AG09319 (cell line): ENCODE results near the gene TMEM59L.

Experiments
- DNase-seq: peaks from one replicate; pipeline ENCODE4 v3.0.0-alpha.2; 2010; ENCODE audit warnings: low read depth; ENCODE audit errors: extremely low read depth
- TF ChIP-seq, protein P1 (sequence below): IDR thresholded peaks from 2 replicates; pipeline ENCODE4 v1.5.1; 2011; ENCODE audit warnings: low read depth, mild to moderate bottlenecking, inconsistent platforms, low read length, moderate library complexity

The TMEM59L gene

GRCh38 chr19:18612772-18613588 lies at the start of gene TMEM59L:
TMEM59L (plus strand) TSS chr19:18612870; CDS start chr19:18612959, 89 bp downstream.
- DNase-seq: no peak
- TF ChIP-seq, protein P1, sequence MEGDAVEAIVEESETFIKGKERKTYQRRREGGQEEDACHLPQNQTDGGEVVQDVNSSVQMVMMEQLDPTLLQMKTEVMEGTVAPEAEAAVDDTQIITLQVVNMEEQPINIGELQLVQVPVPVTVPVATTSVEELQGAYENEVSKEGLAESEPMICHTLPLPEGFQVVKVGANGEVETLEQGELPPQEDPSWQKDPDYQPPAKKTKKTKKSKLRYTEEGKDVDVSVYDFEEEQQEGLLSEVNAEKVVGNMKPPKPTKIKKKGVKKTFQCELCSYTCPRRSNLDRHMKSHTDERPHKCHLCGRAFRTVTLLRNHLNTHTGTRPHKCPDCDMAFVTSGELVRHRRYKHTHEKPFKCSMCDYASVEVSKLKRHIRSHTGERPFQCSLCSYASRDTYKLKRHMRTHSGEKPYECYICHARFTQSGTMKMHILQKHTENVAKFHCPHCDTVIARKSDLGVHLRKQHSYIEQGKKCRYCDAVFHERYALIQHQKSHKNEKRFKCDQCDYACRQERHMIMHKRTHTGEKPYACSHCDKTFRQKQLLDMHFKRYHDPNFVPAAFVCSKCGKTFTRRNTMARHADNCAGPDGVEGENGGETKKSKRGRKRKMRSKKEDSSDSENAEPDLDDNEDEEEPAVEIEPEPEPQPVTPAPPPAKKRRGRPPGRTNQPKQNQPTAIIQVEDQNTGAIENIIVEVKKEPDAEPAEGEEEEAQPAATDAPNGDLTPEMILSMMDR: no peak

DNA sequence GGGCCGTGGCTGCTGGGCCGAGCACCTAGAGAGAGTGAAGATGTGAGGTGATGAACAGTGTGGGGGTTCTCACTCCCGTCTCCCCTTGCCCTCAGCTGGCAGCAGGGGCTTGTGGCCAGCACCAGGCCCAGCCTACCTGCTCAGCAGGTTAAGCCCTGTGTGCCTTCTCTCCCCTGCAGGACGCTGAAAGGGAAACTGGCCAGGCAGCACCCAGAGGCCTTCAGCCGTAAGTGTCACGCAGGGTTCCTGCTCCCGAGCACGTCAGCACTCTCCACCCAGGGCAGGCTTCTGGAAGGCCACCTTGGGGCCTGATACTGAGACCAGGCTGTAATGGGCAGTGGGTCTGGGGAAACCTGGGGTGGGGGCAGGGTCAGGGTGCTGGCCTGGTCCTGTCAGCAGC lies 45.7 kb upstream of the TMEM59L start:
- TF ChIP-seq, protein P1: no peak
- DNase-seq: no peak

DNA sequence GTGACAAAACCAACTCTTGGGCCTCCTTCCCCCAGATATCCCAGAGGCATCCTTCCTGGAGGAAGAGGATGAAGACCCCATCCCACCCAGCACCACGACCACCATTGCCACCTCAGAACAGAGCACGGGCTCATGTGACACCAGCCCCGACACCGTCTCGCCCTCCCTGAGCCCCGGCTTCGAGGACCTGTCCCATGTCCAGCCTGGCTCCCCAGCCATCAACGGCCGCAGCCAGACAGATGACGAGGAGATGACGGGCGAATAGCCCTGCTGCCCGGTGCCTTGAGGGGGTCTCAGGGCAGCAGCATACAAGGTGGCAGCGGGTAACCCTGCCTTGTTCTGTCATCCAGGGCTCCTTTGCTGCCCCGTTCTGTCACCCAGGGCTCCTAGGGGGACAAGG lies 44.3 kb upstream of the TMEM59L start:
- DNase-seq: no peak
- TF ChIP-seq, protein P1: no peak

DNA sequence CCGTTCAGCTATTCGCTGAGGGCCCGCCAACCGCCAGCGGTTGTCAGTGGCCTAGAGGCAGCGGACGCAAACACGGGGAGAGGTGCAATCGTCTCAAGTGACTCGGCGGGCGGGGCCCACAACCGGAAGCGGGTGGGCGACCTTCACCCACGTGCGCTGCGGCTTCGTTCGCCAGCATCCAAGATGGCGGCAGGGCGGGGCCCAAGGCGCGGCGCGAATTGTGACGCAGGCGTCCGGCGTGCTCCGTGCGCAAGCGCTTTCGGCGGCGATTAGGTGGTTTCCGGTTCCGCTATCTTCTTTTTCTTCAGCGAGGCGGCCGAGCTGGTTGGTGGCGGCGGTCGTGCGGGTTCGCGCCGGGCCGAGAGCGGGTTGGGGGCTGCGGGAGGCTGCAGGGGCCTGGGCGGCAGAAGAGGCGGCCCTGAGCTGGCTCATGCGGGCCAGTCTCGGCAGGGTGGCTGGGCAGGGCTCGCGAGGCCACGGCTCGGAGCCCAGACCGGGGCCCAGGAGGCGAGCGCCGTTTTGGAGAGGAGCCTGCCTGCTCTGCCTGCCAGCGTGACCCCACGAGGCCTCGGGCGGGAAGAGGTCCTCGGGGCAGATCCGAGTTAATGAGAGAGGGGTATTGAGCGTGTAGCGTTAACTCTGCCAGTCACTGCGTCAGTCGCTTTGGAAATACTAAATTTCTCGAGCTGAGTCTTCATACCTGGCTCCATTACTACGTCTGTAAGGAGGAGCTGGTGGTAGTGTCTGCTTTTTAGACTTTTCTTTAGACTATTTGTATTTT lies 40.9 kb upstream of the TMEM59L start, which contains the start of gene UBA52:
TSS of gene UBA52 (plus strand) at position 294 of the 781 bp plus-strand sequence. CDS start 1,444 bp downstream, outside the sequence.
- TF ChIP-seq, protein P1: no peak
- peak; percentile 88 for DNase-seq

- TF ChIP-seq, protein P1: no peak
- DNase-seq: no peak
These were observed 37.9 kb upstream of the TMEM59L start for GRCh38 chr19:18574691-18575291.

- no peak for DNase-seq
- TF ChIP-seq, protein P1: no peak
These were observed 36.3 kb upstream of the TMEM59L start for GRCh38 chr19:18576383-18576782.
